OCI-LY1 (cell line): Measurements from ENCODE around the gene RHEB.

Experiments used
- H2AFZ ChIP-seq: fragments of 200-600 bp; sonication (generic), shearing (Covaris generic); 2 replicates; pipeline ENCODE4 v1.6.0; 2014; ENCODE audit warnings: antibody characterized with exemption, mild to moderate bottlenecking, low read length
- H3F3A ChIP-seq: fragments of 200-600 bp; sonication (generic), shearing (Covaris generic); 2 replicates; pipeline ENCODE4 v1.6.0; 2014; ENCODE audit warnings: mild to moderate bottlenecking, antibody characterized with exemption, low read length, moderate library complexity; ENCODE audit not compliant: insufficient read depth
- H3K27ac ChIP-seq: fragments of 200-600 bp; sonication (generic); 2 replicates; pipeline ENCODE4 v1.5.1; 2014; ENCODE audit warnings: low read length, mixed run types, mild to moderate bottlenecking, low read depth; ENCODE audit not compliant: poor library complexity, severe bottlenecking
- H3K27me3 ChIP-seq: fragments of 200-600 bp; sonication (generic); 2 replicates; pipeline ENCODE4 v1.6.0; 2014; ENCODE audit warnings: antibody characterized with exemption, mild to moderate bottlenecking, low read length, moderate library complexity; ENCODE audit not compliant: insufficient read depth
- H3K36me3 ChIP-seq: fragments of 200-600 bp; sonication (generic); 2 replicates; pipeline ENCODE4 v1.6.1; 2014; ENCODE audit warnings: mild to moderate bottlenecking, antibody characterized with exemption, low read length, moderate library complexity, mixed read lengths; ENCODE audit not compliant: insufficient read depth
- H3K4me1 ChIP-seq: fragments of 200-600 bp; sonication (generic); 2 replicates; pipeline ENCODE4 v1.5.1; 2014; ENCODE audit warnings: mild to moderate bottlenecking, low read length, moderate library complexity; ENCODE audit not compliant: insufficient read depth, severe bottlenecking
- H3K4me2 ChIP-seq: fragments of 200-600 bp; sonication (generic), shearing (Covaris generic); 2 replicates; pipeline ENCODE4 v1.6.1; 2014; ENCODE audit warnings: low read length
- H3K4me3 ChIP-seq: fragments of 200-600 bp; sonication (generic); 2 replicates; pipeline ENCODE4 v1.5.1; 2014; ENCODE audit warnings: low read length, low read depth, mild to moderate bottlenecking, mixed read lengths; ENCODE audit not compliant: poor library complexity, severe bottlenecking
- H3K79me2 ChIP-seq: fragments of 200-600 bp; shearing (Covaris generic); 2 replicates; pipeline ENCODE4 v1.6.1; 2016; ENCODE audit warnings: mixed run types, low read length, mixed read lengths; ENCODE audit not compliant: insufficient read depth
- H3K9ac ChIP-seq: fragments of 200-600 bp; sonication (generic), shearing (Covaris generic); 2 replicates; pipeline ENCODE4 v1.6.1; 2014; ENCODE audit warnings: mild to moderate bottlenecking, low read length, mixed read lengths
- H3K9me2 ChIP-seq: fragments of 200-600 bp; sonication (generic), shearing (Covaris generic); 2 replicates; pipeline ENCODE4 v1.6.1; 2014; ENCODE audit warnings: low read depth, mild to moderate bottlenecking, low read length, mixed read lengths
- H3K9me3 ChIP-seq: fragments of 200-600 bp; shearing (Covaris generic); 2 replicates; pipeline ENCODE4 v1.6.1; 2014; ENCODE audit warnings: low read length, mixed read lengths
- H4K20me1 ChIP-seq: fragments of 200-600 bp; sonication (generic), shearing (Covaris generic); 2 replicates; pipeline ENCODE4 v1.6.0; 2016; ENCODE audit warnings: mild to moderate bottlenecking, low read length; ENCODE audit not compliant: insufficient read depth
- EZH2 ChIP-seq: fragments of 200-600 bp; sonication (generic), shearing (Covaris generic); IDR thresholded peaks from 2 replicates; pipeline ENCODE4 v1.8.0; 2017; ENCODE audit warnings: borderline replicate concordance, mixed run types, mild to moderate bottlenecking, antibody characterized with exemption, low read length, moderate library complexity, mixed read lengths
- TF ChIP-seq, protein P1 (sequence below): fragments of 200-600 bp; sonication (generic), shearing (Covaris generic); IDR thresholded peaks from 2 replicates; pipeline ENCODE4 v1.5.1; 2017; ENCODE audit warnings: mild to moderate bottlenecking, antibody characterized with exemption, low read length, moderate library complexity, mixed read lengths

The RHEB gene

GRCh38 chr7:151505836-151506468, 13.7 kb downstream of the RHEB start:
- peaks cover 38% of the 10 kb centered on the region for H3K36me3 ChIP-seq
- H3K9ac ChIP-seq: no peak overlapping the region
- H3K9me2 ChIP-seq: no peaks in the 10 kb centered on the region
- no peak overlapping the region for H2AFZ ChIP-seq
- H3K9me3 ChIP-seq: peaks cover 11% of the 10 kb centered on the region
- no peak overlapping the region for H3K27ac ChIP-seq
- no peak overlapping the region for H3K4me2 ChIP-seq
- no peaks in the 10 kb centered on the region for H4K20me1 ChIP-seq
- TF ChIP-seq EZH2: no peak
- TF ChIP-seq, protein P1, sequence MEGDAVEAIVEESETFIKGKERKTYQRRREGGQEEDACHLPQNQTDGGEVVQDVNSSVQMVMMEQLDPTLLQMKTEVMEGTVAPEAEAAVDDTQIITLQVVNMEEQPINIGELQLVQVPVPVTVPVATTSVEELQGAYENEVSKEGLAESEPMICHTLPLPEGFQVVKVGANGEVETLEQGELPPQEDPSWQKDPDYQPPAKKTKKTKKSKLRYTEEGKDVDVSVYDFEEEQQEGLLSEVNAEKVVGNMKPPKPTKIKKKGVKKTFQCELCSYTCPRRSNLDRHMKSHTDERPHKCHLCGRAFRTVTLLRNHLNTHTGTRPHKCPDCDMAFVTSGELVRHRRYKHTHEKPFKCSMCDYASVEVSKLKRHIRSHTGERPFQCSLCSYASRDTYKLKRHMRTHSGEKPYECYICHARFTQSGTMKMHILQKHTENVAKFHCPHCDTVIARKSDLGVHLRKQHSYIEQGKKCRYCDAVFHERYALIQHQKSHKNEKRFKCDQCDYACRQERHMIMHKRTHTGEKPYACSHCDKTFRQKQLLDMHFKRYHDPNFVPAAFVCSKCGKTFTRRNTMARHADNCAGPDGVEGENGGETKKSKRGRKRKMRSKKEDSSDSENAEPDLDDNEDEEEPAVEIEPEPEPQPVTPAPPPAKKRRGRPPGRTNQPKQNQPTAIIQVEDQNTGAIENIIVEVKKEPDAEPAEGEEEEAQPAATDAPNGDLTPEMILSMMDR: no peak
- H3F3A ChIP-seq: no peaks in the 10 kb centered on the region
- H3K4me1 ChIP-seq: no peaks in the 10 kb centered on the region
- H3K4me3 ChIP-seq: no peak overlapping the region
- H3K27me3 ChIP-seq: no peaks in the 10 kb centered on the region
- peaks cover 100% of the 10 kb centered on the region for H3K79me2 ChIP-seq

DNA sequence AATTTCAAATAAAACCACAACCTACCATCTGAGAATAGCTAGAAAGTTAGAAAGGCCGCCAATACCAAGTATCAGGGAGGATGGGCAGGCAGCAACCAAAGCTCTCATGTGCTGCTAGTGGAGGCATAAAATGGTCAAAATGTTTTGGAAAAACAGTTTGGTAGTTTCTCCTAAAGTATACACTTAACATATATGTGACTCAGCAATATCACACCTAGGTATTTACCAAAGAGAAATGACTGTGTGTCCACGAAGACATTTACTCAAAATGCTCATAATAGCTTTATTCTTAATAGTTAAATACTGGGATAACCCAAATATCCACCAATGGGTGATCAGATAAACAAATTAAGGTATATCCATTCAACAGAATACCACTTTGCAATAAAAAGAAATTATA, 14.3 kb downstream of the RHEB start:
- H3K9me3 ChIP-seq: peaks cover 9% of the 10 kb centered on the region
- no peaks in the 10 kb centered on the region for H4K20me1 ChIP-seq
- H3K4me2 ChIP-seq: no peak overlapping the region
- peaks cover 33% of the 10 kb centered on the region for H3K36me3 ChIP-seq
- no peak overlapping the region for H3K27ac ChIP-seq
- TF ChIP-seq, protein P1: no peak
- no peak for TF ChIP-seq EZH2
- no peaks in the 10 kb centered on the region for H3F3A ChIP-seq
- peaks cover 100% of the 10 kb centered on the region for H3K79me2 ChIP-seq
- H3K9ac ChIP-seq: no peak overlapping the region
- H2AFZ ChIP-seq: no peak overlapping the region
- no peaks in the 10 kb centered on the region for H3K9me2 ChIP-seq
- H3K4me3 ChIP-seq: no peak overlapping the region
- no peaks in the 10 kb centered on the region for H3K4me1 ChIP-seq
- H3K27me3 ChIP-seq: no peaks in the 10 kb centered on the region

GRCh38 chr7:151504715-151505326, 14.9 kb downstream of the RHEB start:
- H3K27me3 ChIP-seq: no peaks in the 10 kb centered on the region
- H3K36me3 ChIP-seq: peaks cover 30% of the 10 kb centered on the region
- peaks cover 100% of the 10 kb centered on the region for H3K79me2 ChIP-seq
- H3K4me2 ChIP-seq: no peak overlapping the region
- no peaks in the 10 kb centered on the region for H3F3A ChIP-seq
- H3K4me1 ChIP-seq: no peaks in the 10 kb centered on the region
- no peak overlapping the region for H2AFZ ChIP-seq
- no peak for TF ChIP-seq EZH2
- TF ChIP-seq, protein P1: no peak
- no peaks in the 10 kb centered on the region for H4K20me1 ChIP-seq
- H3K27ac ChIP-seq: no peak overlapping the region
- H3K9me3 ChIP-seq: peaks cover 4% of the 10 kb centered on the region; the same call in 1 of the 2 replicates
- H3K4me3 ChIP-seq: no peak overlapping the region
- no peaks in the 10 kb centered on the region for H3K9me2 ChIP-seq
- no peak overlapping the region for H3K9ac ChIP-seq
